Amygdala (tissue), 56 donors: ENCODE measurements around the gene SCARB2.
A peak's percentile ranks its signal among the peaks of the same experiment; 100 is the strongest.

ENCODE experiments used
- DNase-seq, 56 donors: peaks; one replicate each; lab custom pipeline; 2025; lab: John Stamatoyannopoulos, UW

Gene SCARB2

GRCh38 chr4:76166480-76166879, 47.1 kb downstream of the SCARB2 start:
- DNase-seq, result no peak

GRCh38 chr4:76160355-76160754, 53.3 kb downstream of the SCARB2 start:
- no peak for DNase-seq

GRCh38 chr4:76156635-76157034, 57.0 kb downstream of the SCARB2 start:
- no peak for DNase-seq

- DNase-seq, result no peak
These were observed 57.6 kb downstream of the SCARB2 start for GRCh38 chr4:76155979-76156378.

GRCh38 chr4:76153356-76153755, 60.3 kb downstream of the SCARB2 start:
- no peak for DNase-seq

GRCh38 chr4:76148142-76148865, 65.3 kb downstream of the SCARB2 start, which contains the start of gene NUP54:
Gene NUP54 (minus strand): TSS chr4:76148397. CDS start chr4:76148374, 23 bp downstream.
- DNase-seq, result peak; percentile 53 to 96 (median 89)

- DNase-seq, result peak in 27 of 56 donors; percentile 9 to 65 (median 44)
These were observed 66.0 kb downstream of the SCARB2 start for GRCh38 chr4:76147454-76148141.

GRCh38 chr4:76144546-76144945, 69.1 kb downstream of the SCARB2 start:
- DNase-seq, result no peak

- no peak for DNase-seq
These were observed 72.4 kb downstream of the SCARB2 start for GRCh38 chr4:76141241-76141640.

- DNase-seq, result no peak
These were observed 85.9 kb downstream of the SCARB2 start for GRCh38 chr4:76127754-76128153.

GRCh38 chr4:76125816-76126215, 87.8 kb downstream of the SCARB2 start:
- no peak for DNase-seq

- no peak for DNase-seq
These were observed 93.4 kb downstream of the SCARB2 start for GRCh38 chr4:76120199-76120598.

GRCh38 chr4:76117536-76117935, 96.1 kb downstream of the SCARB2 start:
- no peak for DNase-seq

- no peak for DNase-seq
These were observed 96.8 kb downstream of the SCARB2 start for GRCh38 chr4:76116821-76117220.
